Adipocyte (in vitro differentiated cells): Measurements from ENCODE around the gene LTF.
"Not testable (repeated sequence)": the region's sequence is repeated elsewhere in the genome, so short reads cannot be mapped to it uniquely, and the experiment has no call there.

Experiments
- DNase-seq: peaks from one replicate; pipeline ENCODE4 v3.0.0-alpha.2; 2015; ENCODE audit warnings: low read depth
- H3K27me3 ChIP-seq: replicated peaks from 2 replicates; pipeline ENCODE4 v1.7.0; 2013; ENCODE audit warnings: mild to moderate bottlenecking, low read length, moderate library complexity; ENCODE audit not compliant: control insufficient read depth, insufficient read depth
- H3K36me3 ChIP-seq: 2 replicates; pipeline ENCODE4 v1.7.0; 2013; ENCODE audit warnings: low read length, mild to moderate bottlenecking, moderate library complexity; ENCODE audit not compliant: control insufficient read depth, insufficient read depth, severe bottlenecking
- H3K4me1 ChIP-seq: 2 replicates; pipeline ENCODE4 v1.7.0; 2013; ENCODE audit warnings: mild to moderate bottlenecking, low read length, moderate library complexity; ENCODE audit not compliant: control insufficient read depth, insufficient read depth
- H3K4me3 ChIP-seq: 2 replicates; pipeline ENCODE4 v1.7.0; 2013; ENCODE audit warnings: mild to moderate bottlenecking, low read length, moderate library complexity
- H3K9ac ChIP-seq: 2 replicates; pipeline ENCODE4 v1.7.0; 2013; ENCODE audit warnings: mild to moderate bottlenecking, low read length, moderate library complexity
- H3K9me3 ChIP-seq: 2 replicates; pipeline ENCODE4 v1.7.0; 2013; ENCODE audit warnings: mild to moderate bottlenecking, low read length, moderate library complexity; ENCODE audit not compliant: control insufficient read depth

Gene LTF

GRCh38 chr3:46430879-46431278 is 33.8 kb downstream of the LTF start:
- peaks cover 11% of the 10 kb centered on the region for H3K4me1 ChIP-seq
- H3K4me3 ChIP-seq, H3K9me3 ChIP-seq, DNase-seq, H3K9ac ChIP-seq, H3K36me3 ChIP-seq: not testable (repeated sequence)
- H3K27me3 ChIP-seq, result peaks cover 16% of the 10 kb centered on the region

GRCh38 chr3:46429671-46430070 is 35.0 kb downstream of the LTF start:
- H3K27me3 ChIP-seq, result peaks cover 10% of the 10 kb centered on the region
- no peak overlapping the region for H3K9ac ChIP-seq
- no peak for DNase-seq
- H3K4me1 ChIP-seq, result peaks cover 11% of the 10 kb centered on the region
- no peak overlapping the region for H3K4me3 ChIP-seq
- peaks cover 7% of the 10 kb centered on the region for H3K9me3 ChIP-seq
- no peaks in the 10 kb centered on the region for H3K36me3 ChIP-seq

GRCh38 chr3:46429250-46429649 is 35.5 kb downstream of the LTF start:
- Histone ChIP-seq H3K4me1 (peaks cover 11% of the 10 kb centered on the region), H3K27me3 (peaks cover 7% of the 10 kb centered on the region), H3K4me3 (no peak overlapping the region), H3K9ac (no peak overlapping the region), H3K9me3 (peaks cover 7% of the 10 kb centered on the region), H3K36me3 (no peaks in the 10 kb centered on the region)
- DNase-seq, result no peak

- no peak overlapping the region for H3K4me3 ChIP-seq
- peaks cover 11% of the 10 kb centered on the region for H3K4me1 ChIP-seq
- H3K9ac ChIP-seq, result no peak overlapping the region
- no peaks in the 10 kb centered on the region for H3K36me3 ChIP-seq
- no peak for DNase-seq
- no peaks in the 10 kb centered on the region for H3K27me3 ChIP-seq
- H3K9me3 ChIP-seq, result peaks cover 7% of the 10 kb centered on the region
Observed at GRCh38 chr3:46427916-46428833, 36.5 kb downstream of the LTF start.

DNA sequence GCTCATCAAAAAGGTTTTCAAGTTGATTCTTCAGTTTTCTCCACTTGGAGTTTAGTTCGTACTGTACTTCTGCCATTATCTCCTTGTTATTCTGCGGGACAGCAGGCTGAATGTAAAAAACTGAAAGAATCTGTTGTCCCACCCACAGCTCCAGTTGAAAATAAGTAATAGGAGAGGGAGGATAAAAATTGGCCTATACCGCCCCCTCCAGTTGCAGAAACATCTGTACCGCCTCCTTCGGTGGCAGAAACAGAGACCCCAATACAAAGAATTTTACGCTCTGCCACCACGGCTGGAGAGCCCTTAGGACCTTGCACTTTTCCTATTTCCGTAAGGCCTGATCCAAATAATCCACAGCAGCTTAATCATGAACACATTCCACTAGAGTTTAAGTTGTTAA is 37.3 kb downstream of the LTF start:
- not testable (repeated sequence) for H3K36me3 ChIP-seq, H3K4me3 ChIP-seq, H3K9ac ChIP-seq, DNase-seq, H3K9me3 ChIP-seq, H3K27me3 ChIP-seq
- H3K4me1 ChIP-seq, result peaks cover 11% of the 10 kb centered on the region

- H3K9me3 ChIP-seq, H3K27me3 ChIP-seq, H3K9ac ChIP-seq, H3K36me3 ChIP-seq, H3K4me3 ChIP-seq, DNase-seq: not testable (repeated sequence)
- H3K4me1 ChIP-seq, result peaks cover 11% of the 10 kb centered on the region
Observed at GRCh38 chr3:46426476-46426875, 38.2 kb downstream of the LTF start.

DNA sequence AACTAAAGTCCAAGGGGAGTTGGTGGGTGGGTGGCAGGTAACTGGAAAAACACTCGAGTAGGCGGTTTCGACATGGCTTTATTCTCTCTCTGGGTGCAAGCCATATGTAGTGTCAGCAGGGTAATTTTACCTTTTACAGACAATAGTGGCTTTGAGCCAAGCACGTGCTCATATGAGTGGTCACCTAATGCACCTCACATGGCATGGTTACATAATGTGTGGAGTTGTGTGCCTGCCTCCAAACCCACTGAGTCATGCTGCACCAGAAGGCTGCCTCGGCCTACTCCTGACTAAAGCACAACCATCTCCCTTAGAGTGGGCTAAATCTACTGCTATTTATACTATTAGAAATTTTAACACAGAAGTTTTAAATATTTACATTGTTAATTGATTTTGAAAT is 41.1 kb downstream of the LTF start:
- DNase-seq, result no peak

GRCh38 chr3:46422617-46423016 is 42.1 kb downstream of the LTF start:
- no peak for DNase-seq
- Histone ChIP-seq H3K27me3 (no peaks in the 10 kb centered on the region), H3K4me1 (no peaks in the 10 kb centered on the region), H3K9ac (no peak overlapping the region), H3K4me3 (no peak overlapping the region), H3K36me3 (no peaks in the 10 kb centered on the region), H3K9me3 (no peaks in the 10 kb centered on the region)

More for the DNA sequence above, 41.1 kb downstream of the LTF start:
- Histone ChIP-seq H3K9me3 (no peaks in the 10 kb centered on the region), H3K36me3 (no peaks in the 10 kb centered on the region), H3K4me3 (no peak overlapping the region), H3K27me3 (no peaks in the 10 kb centered on the region), H3K9ac (no peak overlapping the region), H3K4me1 (peaks cover 8% of the 10 kb centered on the region)

DNA sequence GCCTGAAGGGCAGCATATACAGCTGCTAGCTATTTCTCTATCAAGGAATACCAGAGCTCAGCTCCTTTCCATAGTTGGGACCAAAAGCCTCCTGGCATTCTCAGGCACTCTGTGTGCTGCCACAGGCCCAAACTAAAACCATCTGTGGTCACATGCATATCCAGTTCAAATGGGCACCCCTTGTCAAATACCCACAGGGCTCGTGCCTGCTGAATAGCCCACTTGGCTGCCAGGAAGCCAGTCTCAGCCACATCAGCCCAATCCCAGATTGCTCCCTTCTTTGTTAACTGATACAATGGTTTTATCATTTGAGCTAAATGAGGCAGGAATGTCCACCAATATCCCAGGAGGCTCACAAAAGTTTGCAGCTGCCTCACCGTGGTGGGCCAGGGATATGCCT is 43.8 kb downstream of the LTF start:
- Histone ChIP-seq H3K4me3 (no peak overlapping the region), H3K4me1 (no peaks in the 10 kb centered on the region), H3K27me3 (no peaks in the 10 kb centered on the region), H3K9ac (no peak overlapping the region), H3K9me3 (no peaks in the 10 kb centered on the region), H3K36me3 (no peaks in the 10 kb centered on the region)
- no peak for DNase-seq

GRCh38 chr3:46419816-46420215 is 44.9 kb downstream of the LTF start:
- Histone ChIP-seq H3K9ac (no peak overlapping the region), H3K9me3 (no peaks in the 10 kb centered on the region), H3K4me3 (no peak overlapping the region), H3K27me3 (no peaks in the 10 kb centered on the region), H3K36me3 (no peaks in the 10 kb centered on the region), H3K4me1 (no peaks in the 10 kb centered on the region)
- no peak for DNase-seq

- Histone ChIP-seq H3K4me1 (no peaks in the 10 kb centered on the region), H3K36me3 (no peaks in the 10 kb centered on the region), H3K4me3 (no peak overlapping the region), H3K9me3 (no peaks in the 10 kb centered on the region), H3K27me3 (no peaks in the 10 kb centered on the region), H3K9ac (no peak overlapping the region)
- DNase-seq, result no peak
Observed at GRCh38 chr3:46417841-46418611, 46.7 kb downstream of the LTF start.
